ENCODE measurements around the gene TBC1D22A.

TBC1D22A gene

GRCh38 chr22:46931414-46931813, 169.0 kb downstream of the TBC1D22A start:
- no peak overlapping the region for H3K4me3 ChIP-seq (ENCODE audit: low read depth, low read length)
- TF ChIP-seq, protein P1, sequence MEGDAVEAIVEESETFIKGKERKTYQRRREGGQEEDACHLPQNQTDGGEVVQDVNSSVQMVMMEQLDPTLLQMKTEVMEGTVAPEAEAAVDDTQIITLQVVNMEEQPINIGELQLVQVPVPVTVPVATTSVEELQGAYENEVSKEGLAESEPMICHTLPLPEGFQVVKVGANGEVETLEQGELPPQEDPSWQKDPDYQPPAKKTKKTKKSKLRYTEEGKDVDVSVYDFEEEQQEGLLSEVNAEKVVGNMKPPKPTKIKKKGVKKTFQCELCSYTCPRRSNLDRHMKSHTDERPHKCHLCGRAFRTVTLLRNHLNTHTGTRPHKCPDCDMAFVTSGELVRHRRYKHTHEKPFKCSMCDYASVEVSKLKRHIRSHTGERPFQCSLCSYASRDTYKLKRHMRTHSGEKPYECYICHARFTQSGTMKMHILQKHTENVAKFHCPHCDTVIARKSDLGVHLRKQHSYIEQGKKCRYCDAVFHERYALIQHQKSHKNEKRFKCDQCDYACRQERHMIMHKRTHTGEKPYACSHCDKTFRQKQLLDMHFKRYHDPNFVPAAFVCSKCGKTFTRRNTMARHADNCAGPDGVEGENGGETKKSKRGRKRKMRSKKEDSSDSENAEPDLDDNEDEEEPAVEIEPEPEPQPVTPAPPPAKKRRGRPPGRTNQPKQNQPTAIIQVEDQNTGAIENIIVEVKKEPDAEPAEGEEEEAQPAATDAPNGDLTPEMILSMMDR (IDR thresholded peaks at IDR 0.05; ENCODE audit: low read depth, low read length, missing control alignments): peak; percentile 64
- DNase-seq: peak; percentile 23
- no peaks in the 10 kb centered on the region for H3K36me3 ChIP-seq (replicated peaks)
- in situ Hi-C loops (cut with HindIII; ENCODE audit: low pct_ligation_motif_present, low sequenced_read_pairs): no loop called here
- H3K27ac ChIP-seq: peak overlapping the region; percentile 85
- H3K27me3 ChIP-seq (replicated peaks): no peaks in the 10 kb centered on the region

- peak; percentile 76 for DNase-seq
- Histone ChIP-seq H3K36me3 (replicated peaks) (no peaks in the 10 kb centered on the region), H3K27ac (peak overlapping the region; percentile 85), H3K4me3 (ENCODE audit: low read depth, low read length) (no peak overlapping the region), H3K27me3 (replicated peaks) (no peaks in the 10 kb centered on the region)
- in situ Hi-C loops (cut with HindIII; ENCODE audit: low pct_ligation_motif_present, low sequenced_read_pairs): no loop called here
- TF ChIP-seq, protein P1 (IDR thresholded peaks at IDR 0.05; ENCODE audit: low read depth, low read length, missing control alignments): peak; percentile 25
These were observed 169.4 kb downstream of the TBC1D22A start for GRCh38 chr22:46931881-46932280.

- in situ Hi-C loops (cut with HindIII; ENCODE audit: low pct_ligation_motif_present, low sequenced_read_pairs): no loop called here
- H3K36me3 ChIP-seq (replicated peaks): no peaks in the 10 kb centered on the region
- DNase-seq: no peak
- no peak overlapping the region for H3K4me3 ChIP-seq (ENCODE audit: low read depth, low read length)
- no peak overlapping the region for H3K27ac ChIP-seq
- TF ChIP-seq, protein P1 (IDR thresholded peaks at IDR 0.05; ENCODE audit: low read depth, low read length, missing control alignments): no peak
- H3K27me3 ChIP-seq (replicated peaks): no peaks in the 10 kb centered on the region
These were observed 170.8 kb downstream of the TBC1D22A start for GRCh38 chr22:46933040-46933930.

- Histone ChIP-seq H3K27me3 (replicated peaks) (no peaks in the 10 kb centered on the region), H3K36me3 (replicated peaks) (no peaks in the 10 kb centered on the region), H3K4me3 (ENCODE audit: low read depth, low read length) (no peak overlapping the region), H3K27ac (peak overlapping the region; percentile 82)
- in situ Hi-C loops (cut with HindIII; ENCODE audit: low pct_ligation_motif_present, low sequenced_read_pairs): no loop called here
- TF ChIP-seq, protein P1 (IDR thresholded peaks at IDR 0.05; ENCODE audit: low read depth, low read length, missing control alignments): no peak
- no peak for DNase-seq
These were observed 171.8 kb downstream of the TBC1D22A start for GRCh38 chr22:46934172-46934745.

DNA sequence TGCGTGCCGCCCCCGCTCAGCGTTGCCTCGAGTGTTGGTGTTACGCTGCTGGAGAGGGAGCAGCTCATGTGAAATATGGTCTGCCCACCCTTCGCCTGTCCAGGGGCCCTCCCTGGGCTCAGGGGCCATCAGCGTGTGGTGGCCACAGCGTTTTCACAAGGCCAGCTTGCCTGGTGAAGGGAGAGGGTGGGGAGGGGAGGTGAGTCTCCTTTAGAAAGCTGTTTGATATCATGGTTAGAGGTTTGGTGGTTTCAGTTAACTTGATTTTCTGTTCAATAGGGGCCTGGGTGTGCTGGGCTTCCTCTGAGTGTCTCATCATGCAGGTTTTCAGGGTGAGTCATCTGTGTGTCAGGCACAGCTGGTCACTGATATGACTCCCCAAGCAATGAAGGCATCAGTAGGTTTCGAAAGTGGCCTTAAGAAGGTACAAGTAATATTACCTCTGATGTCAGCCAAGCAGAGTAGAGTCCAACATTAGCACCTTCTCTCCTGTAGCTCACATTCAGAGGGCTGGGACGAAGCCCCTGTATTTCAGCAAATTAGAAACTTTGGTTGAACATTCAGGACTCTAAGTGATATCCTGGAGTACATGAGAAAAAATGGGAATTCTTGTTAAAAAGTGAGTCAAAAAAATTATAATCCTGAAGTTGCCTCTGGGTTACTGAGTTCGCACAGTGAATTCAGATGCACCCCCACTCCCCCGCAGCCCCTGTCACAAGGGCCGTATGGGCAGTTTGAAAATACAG, 172.5 kb downstream of the TBC1D22A start:
- no peak overlapping the region for H3K4me3 ChIP-seq (ENCODE audit: low read depth, low read length)
- in situ Hi-C loops (cut with HindIII; ENCODE audit: low pct_ligation_motif_present, low sequenced_read_pairs): no loop called here
- TF ChIP-seq, protein P1 (IDR thresholded peaks at IDR 0.05; ENCODE audit: low read depth, low read length, missing control alignments): no peak

More for the DNA sequence above, 172.5 kb downstream of the TBC1D22A start:
- Histone ChIP-seq H3K36me3 (replicated peaks) (no peaks in the 10 kb centered on the region), H3K27me3 (replicated peaks) (no peaks in the 10 kb centered on the region), H3K27ac (peak overlapping the region; percentile 82)
- DNase-seq: peak; percentile 95
